Daoy (cell line): ENCODE measurements around the gene RHOBTB1. TPM values are rescaled to one million over a fixed set of nuclear protein-coding genes. Genes with fewer than 3 reads are reported as not detected.
"Not testable (repeated sequence)": the region's sequence is repeated elsewhere in the genome, so short reads cannot be mapped to it uniquely, and the experiment has no call there.

Source experiments
- DNase-seq: peaks from one replicate; pipeline ENCODE4 v3.0.0-alpha.2; 2015; ENCODE audit warnings: low read depth
- total RNA-seq: library from RNA; depleted of rRNA; stranded (reverse); fragments of >200 nt; shearing (Covaris generic); gene quantifications from 2 replicates; pipeline ENCODE4 v1.2.3, GENCODE V29; 2014

RHOBTB1 gene
- total RNA-seq, 1 experiment from 2014 or later = 4.2 TPM

DNA sequence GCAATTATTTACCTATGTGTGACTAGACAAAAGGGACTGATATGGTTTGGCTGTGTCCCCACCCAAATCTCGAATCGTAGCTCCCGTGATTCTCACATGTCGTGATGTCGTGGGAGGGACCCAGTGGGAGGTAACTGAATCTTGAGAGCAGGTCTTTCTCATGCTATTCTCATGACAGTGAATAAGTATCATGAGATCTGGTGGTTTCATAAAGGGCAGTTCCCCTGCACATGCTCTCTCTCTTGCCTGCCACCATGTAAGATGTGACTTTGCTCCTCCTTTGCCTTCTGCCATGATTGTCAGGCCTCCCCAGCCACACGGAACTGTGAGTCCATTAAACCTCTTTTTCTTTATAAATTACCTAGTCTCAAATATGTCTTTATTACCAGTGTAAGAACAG, 37.2 kb downstream of the RHOBTB1 start:
- DNase-seq = not testable (repeated sequence)

DNA sequence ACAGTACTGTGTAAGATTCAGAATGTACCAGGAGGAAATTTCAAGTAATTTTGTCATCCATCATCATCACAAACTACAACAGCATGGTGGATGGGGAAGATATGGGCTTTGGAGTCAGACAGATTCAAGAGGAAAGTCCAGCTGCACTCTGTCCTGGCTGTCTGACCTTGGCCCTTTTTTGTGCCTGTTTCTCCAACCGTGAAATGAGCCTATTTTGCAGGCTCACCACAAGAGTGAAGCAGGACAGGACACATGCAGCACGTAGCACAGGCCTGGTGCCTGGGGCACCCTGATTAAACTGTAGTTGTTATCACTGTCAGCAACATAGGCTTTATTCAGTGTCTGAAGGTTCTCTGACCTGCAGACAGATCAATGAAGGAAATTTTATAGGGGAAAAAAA, 37.6 kb downstream of the RHOBTB1 start:
- DNase-seq = no peak

DNA sequence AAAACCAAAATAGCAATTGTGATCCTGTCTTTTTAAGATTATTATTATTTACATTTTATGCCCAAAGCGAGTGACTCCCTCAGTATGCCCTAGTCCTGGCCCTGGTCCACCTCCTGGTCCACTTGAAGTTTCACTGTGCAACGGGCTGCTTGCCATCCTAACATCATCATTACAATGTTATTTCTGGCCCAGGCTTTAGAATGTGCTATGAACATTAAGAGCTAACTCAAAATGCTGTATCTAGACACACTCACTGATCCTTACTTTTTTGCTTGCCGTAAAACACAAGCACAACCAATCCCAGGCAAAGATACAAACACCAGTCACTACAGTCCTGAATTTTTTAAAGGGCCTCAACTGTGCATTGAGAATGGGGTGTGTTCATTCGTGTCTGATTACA, 38.4 kb downstream of the RHOBTB1 start:
- no peak for DNase-seq

DNA sequence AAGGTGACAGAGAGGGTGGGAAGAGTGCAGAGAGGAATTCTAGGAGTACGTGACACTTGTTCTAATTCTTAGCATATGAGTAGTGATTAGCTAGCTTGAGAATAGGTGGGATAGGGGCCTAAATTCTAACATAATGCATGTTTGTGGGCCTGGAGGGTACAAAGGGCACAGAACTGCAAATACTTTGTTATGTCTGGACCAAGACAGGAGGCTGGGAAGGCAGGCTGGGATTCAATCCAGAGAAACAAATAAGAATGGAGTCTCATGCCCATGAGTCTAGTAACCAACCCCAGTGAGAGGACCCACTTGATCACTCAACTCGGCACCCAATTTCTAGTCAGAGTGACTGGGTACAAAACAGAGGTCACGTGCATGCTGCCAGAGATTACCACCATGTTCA, 40.9 kb downstream of the RHOBTB1 start:
- no peak for DNase-seq

DNA sequence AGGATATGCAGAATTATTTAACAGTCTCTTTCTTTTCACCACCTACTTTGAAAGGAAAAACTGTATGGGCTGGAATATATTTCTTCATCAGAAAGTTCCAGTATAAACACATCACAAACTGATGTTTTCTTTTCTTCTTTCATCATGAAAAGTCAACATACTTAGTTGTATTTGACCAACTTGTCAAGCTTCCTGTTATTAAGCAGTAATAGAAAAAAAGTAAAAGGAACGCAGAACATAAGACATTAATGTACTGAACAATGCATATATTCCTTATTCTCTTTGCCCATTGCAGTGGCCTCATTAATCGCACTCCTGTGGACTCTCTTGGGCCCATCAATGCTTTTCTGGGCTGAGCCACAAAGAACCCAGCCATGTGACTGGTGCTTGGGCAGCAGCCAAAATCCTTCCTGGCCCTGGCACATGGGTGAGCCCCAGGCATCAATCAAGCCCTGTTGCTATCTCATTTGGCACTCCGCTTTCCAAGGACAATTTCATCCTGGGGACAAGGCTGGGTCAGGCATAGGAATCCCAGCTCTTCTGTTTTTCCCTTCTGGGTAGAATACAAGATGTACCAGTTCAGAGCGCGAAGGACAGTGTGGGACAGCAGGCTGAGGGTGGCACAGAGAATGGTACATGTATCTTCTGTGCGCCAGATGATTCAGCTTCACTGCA, 42.3 kb downstream of the RHOBTB1 start:
- DNase-seq = no peak

GRCh38 chr10:60899266-60899665, 44.7 kb downstream of the RHOBTB1 start:
- DNase-seq = no peak

- no peak for DNase-seq
Measured at GRCh38 chr10:60898321-60898720, 45.7 kb downstream of the RHOBTB1 start.

GRCh38 chr10:60896810-60897209, 47.2 kb downstream of the RHOBTB1 start:
- no peak for DNase-seq

- no peak for DNase-seq
Measured at GRCh38 chr10:60896033-60896432, 48.0 kb downstream of the RHOBTB1 start.

DNA sequence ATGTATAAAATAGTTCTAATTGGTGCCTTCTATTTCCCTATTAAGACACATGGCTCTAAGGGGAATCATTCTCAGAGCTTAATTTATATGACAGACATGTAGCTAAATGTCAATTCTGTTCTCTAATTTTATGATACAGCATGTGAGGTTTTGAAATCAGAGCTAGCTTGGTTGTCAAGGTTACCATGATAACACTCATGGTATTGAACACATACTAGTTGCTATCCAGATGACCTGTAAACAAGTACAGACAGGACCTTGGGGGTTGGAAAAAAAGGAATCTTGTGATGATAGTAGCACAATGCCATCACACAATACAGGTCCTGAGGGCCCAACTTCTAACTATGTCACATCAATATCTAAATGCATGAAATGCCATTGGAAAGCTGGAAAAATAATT, 49.2 kb downstream of the RHOBTB1 start:
- no peak for DNase-seq

DNA sequence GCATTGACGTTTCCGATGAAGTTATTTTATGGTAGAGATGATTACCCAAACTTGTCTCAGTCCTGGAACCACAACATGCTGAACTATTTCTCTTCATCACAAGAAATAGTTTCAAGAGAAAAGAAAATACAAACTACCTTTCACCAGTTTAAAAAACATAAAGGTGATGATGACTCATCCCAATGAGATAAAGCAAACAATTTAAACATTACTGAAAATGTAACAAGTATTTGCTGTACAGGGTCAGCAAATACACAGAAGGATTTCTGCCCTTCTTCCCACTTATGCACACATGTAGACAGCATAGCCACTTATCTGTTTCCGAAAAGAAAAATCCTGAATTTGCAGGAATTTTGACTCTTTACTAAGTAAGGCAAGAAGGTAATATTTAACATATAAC, 50.8 kb downstream of the RHOBTB1 start:
- no peak for DNase-seq

DNA sequence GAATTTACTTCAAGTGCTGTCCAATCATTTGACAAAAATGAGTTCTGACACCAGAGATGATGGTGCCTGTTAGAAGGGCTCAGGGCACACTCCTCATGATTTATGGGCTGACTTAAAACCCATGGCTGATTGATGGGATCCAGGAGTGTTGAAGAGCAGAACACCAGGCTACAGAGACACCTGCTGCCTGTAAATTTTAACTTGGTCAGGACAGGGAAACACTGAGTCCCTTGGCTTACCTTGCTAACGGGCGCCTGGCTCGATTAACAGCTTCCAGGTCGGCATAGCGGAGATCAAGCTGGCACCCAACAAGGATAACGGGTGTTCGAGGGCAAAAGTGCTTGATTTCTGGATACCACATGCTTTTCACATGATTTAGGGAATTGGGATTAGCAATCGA, 51.4 kb downstream of the RHOBTB1 start:
- DNase-seq = no peak

GRCh38 chr10:60890811-60891210, 53.2 kb downstream of the RHOBTB1 start:
- no peak for DNase-seq

- no peak for DNase-seq
Measured at GRCh38 chr10:60883187-60883586, 60.8 kb downstream of the RHOBTB1 start.

- no peak for DNase-seq
Measured at GRCh38 chr10:60878224-60878623, 65.8 kb downstream of the RHOBTB1 start.

DNA sequence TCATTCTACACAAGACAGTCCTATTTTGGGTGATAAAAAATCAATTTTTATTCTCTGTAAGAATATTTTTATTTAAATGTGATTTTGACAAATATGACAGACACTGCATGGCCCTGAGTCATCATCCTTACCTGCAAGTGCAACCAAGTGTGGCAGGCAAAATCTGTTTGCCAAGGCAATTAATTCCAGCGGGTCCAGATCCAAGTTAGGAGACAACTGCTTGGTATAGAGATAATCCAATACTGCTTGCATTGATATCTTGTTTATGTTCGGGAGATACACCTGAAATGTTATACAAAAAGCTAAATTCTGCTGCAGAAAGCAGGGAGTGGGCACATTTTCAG, 66.2 kb downstream of the RHOBTB1 start:
- DNase-seq = no peak

GRCh38 chr10:60877061-60877776, 66.8 kb downstream of the RHOBTB1 start:
- DNase-seq = no peak

DNA sequence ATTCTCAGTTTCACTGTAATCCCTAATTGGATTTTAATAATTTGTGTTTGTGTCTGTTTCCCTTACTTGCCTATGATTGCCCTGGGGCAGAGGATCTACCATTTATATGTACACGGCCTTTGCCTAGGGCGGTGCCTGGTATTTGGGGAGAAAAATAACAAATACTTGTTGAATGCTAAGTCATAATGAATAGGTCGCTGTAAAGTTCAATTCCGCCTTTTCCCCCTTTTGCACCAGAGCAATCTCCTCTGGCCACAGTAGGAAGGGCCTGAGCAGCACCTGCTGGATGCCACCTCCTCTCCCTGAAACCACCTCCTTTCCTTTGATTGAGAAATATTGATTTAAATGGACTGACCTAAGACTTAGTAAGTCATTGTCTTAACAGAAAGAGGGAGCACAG, 70.2 kb downstream of the RHOBTB1 start:
- DNase-seq = no peak

DNA sequence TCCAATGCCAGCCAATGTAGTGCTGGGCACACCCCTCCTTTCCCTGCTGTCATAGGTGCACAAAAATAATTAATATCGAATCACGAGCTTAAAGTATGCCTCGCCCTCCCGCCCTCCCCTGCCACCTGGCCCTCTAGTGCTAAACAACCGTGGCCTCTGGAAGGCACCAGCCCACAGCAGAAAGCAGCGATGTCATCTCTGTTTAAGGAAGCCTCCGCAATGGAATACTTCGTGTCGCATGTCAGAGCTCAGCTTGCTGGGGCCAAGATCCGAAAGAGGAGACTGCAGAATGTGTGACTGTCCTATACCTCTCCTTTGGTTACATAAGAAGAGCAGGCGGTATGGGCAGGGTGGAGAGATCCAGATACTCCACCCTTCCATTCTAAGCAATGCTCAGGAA, 71.5 kb downstream of the RHOBTB1 start:
- no peak for DNase-seq

DNA sequence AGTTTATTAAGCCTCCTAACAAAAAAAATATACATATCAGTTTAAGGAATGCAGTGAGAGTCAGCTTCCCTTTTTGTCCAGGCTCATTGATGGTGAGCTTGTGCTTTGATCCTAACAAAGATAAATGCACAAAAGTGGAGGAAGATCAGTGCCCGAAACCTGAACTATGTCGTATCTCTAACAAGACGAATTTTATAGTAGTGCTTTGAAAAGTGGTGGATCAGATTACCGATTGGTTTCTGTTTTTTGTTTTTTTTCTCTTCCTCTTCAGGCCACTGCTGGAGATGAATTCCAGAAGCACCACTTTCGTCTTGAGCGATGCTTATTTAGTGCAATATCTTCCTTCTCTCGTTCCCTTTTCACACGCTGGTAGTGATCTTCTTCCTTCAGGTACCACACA, 72.8 kb downstream of the RHOBTB1 start:
- DNase-seq = no peak

- DNase-seq = no peak
Measured at GRCh38 chr10:60870803-60871202, 73.2 kb downstream of the RHOBTB1 start.

DNA sequence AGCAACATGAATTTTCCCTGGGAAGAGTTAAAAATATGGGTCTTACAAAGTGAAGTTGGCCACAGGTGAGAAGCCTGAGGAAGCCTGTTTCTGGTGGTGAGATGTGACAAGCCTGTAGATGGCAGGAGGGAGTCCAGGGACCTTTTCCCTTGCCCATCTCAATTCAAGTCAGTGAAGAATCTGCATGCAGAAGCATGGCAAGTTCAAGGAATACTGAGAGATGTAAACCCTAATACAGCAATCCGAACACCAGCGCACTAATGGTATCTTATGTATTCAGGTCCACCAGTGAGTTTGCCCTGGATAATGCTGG, 73.6 kb downstream of the RHOBTB1 start:
- no peak for DNase-seq

DNA sequence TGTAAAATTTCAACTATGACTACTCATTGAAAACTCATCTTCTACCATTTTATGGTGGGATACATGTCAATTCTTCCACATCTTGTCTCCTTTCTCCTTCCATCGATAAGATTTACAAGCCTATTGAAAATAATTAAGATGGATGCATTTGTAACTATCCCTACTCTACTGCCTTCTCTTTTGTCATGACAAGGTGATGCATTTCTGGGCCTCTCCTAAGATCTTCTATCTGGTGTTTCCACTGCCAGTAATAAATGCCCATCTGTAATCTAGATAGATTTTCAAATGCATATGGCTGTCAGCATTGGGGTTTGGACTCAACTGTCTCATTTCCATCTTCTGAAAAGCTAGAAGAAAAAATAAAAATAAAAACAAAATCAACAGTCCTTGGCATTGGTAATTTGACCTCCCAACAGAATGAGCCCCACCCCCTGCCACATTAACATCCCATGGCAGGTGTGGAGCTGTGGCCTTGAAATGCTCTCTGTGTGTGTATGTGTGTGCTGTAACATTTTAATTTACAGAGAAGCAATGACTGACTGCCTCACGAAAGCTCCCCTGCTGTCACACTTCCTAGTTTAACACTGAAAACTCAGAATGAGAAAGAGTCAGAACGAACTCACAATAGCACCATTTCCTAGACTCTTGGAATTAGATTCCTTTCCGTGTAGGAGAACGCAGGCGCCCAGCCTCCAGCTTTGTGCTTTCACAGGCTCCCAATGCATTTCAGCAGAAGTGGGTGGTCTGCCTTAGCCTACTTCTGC, 74.2 kb downstream of the RHOBTB1 start:
- no peak for DNase-seq
